ENCODE results near the gene TSC22D4. TPM values are rescaled to one million over a fixed set of nuclear protein-coding genes. Genes with fewer than 3 reads are reported as not detected.

TSC22D4 gene
- total RNA-seq, 1 experiment from 2014 or later, result 71.0 TPM

- POLR2A ChIA-PET (ENCODE audit: low non-redundant PET), result no interaction called here
- CTCF ChIA-PET, result interaction anchor here (0.6 to 1.4 kb wide), 9 partner anchors 10 to 472 kb away, joined by 3 to 24 read pairs (median 5); partner anchors contain the start of genes FBXO24 and LRCH4
These were observed 13.7 kb downstream of the TSC22D4 start for GRCh38 chr7:100465299-100465698.

GRCh38 chr7:100464791-100465190, 14.2 kb downstream of the TSC22D4 start:
- DNase-seq (ENCODE audit: low spot score), result no peak

More at GRCh38 chr7:100465299-100465698, 13.7 kb downstream of the TSC22D4 start:
- Histone ChIP-seq H3K27ac (ENCODE audit: low read depth, low read length, poor library complexity, severe bottlenecking) (no peak overlapping the region), H3K4me3 (ENCODE audit: low read depth, low read length, poor library complexity, severe bottlenecking) (no peak overlapping the region), H3K4me1 (ENCODE audit: insufficient read depth, low read length, poor library complexity, severe bottlenecking) (peaks cover 11% of the 10 kb centered on the region), H3K9me3 (ENCODE audit: low read depth, low read length, poor library complexity, severe bottlenecking) (no peaks in the 10 kb centered on the region), H3K36me3 (ENCODE audit: insufficient read depth, low read length, poor library complexity, severe bottlenecking) (peaks cover 6% of the 10 kb centered on the region), H3K27me3 (replicated peaks; ENCODE audit: insufficient read depth, low read depth, low read length, poor library complexity) (no peaks in the 10 kb centered on the region)
- no peak for DNase-seq (ENCODE audit: low spot score)
- BruUV-seq (replicated peaks), result no TSS peak
- intact Hi-C loops (cut with micrococcal nuclease; ENCODE audit: unreplicated experiment), result no loop called here
- TF ChIP-seq EZH2 (IDR thresholded peaks at IDR 0.05; ENCODE audit: borderline replicate concordance, low read depth, low read length, poor library complexity, severe bottlenecking), result no peak
- no peak for TF ChIP-seq CTCF (conservative IDR thresholded peaks at IDR 0.05; ENCODE audit: low read depth, low read length)

GRCh38 chr7:100464210-100464660, 14.8 kb downstream of the TSC22D4 start, which contains the start of gene SPACDR:
SPACDR (minus strand) TSS chr7:100464260; CDS start chr7:100464025, 235 bp downstream.
- no peak for DNase-seq (ENCODE audit: low spot score)
- Histone ChIP-seq H3K4me3 (ENCODE audit: low read depth, low read length, poor library complexity, severe bottlenecking) (no peak within 1 kb of the TSS), H3K27ac (ENCODE audit: low read depth, low read length, poor library complexity, severe bottlenecking) (no peak within 1 kb of the TSS), H3K9me3 (ENCODE audit: low read depth, low read length, poor library complexity, severe bottlenecking) (no peaks in the 10 kb centered on the region), H3K27me3 (replicated peaks; ENCODE audit: insufficient read depth, low read depth, low read length, poor library complexity) (no peaks in the 10 kb centered on the region), H3K36me3 (ENCODE audit: insufficient read depth, low read length, poor library complexity, severe bottlenecking) (peaks cover 6% of the 10 kb centered on the region), H3K4me1 (ENCODE audit: insufficient read depth, low read length, poor library complexity, severe bottlenecking) (peaks cover 8% of the 10 kb centered on the region)
- TF ChIP-seq EZH2 (IDR thresholded peaks at IDR 0.05; ENCODE audit: borderline replicate concordance, low read depth, low read length, poor library complexity, severe bottlenecking) (no peak), CTCF (conservative IDR thresholded peaks at IDR 0.05; ENCODE audit: low read depth, low read length) (no peak)
- POLR2A ChIA-PET (ENCODE audit: low non-redundant PET), result no interaction called here
- CTCF ChIA-PET, result no interaction called here
- BruUV-seq (replicated peaks), result no TSS peak
- intact Hi-C loops (cut with micrococcal nuclease; ENCODE audit: unreplicated experiment), result no loop called here

More at GRCh38 chr7:100464791-100465190, 14.2 kb downstream of the TSC22D4 start:
- no peak overlapping the region for H3K4me3 ChIP-seq (ENCODE audit: low read depth, low read length, poor library complexity, severe bottlenecking)
- intact Hi-C loops (cut with micrococcal nuclease; ENCODE audit: unreplicated experiment), result no loop called here
- H3K4me1 ChIP-seq (ENCODE audit: insufficient read depth, low read length, poor library complexity, severe bottlenecking), result peaks cover 11% of the 10 kb centered on the region
- no peak overlapping the region for H3K27ac ChIP-seq (ENCODE audit: low read depth, low read length, poor library complexity, severe bottlenecking)
- BruUV-seq (replicated peaks), result no TSS peak
- TF ChIP-seq EZH2 (IDR thresholded peaks at IDR 0.05; ENCODE audit: borderline replicate concordance, low read depth, low read length, poor library complexity, severe bottlenecking), result no peak
- no peak for TF ChIP-seq CTCF (conservative IDR thresholded peaks at IDR 0.05; ENCODE audit: low read depth, low read length)
- POLR2A ChIA-PET (ENCODE audit: low non-redundant PET), result no interaction called here
- H3K9me3 ChIP-seq (ENCODE audit: low read depth, low read length, poor library complexity, severe bottlenecking), result no peaks in the 10 kb centered on the region
- peaks cover 6% of the 10 kb centered on the region for H3K36me3 ChIP-seq (ENCODE audit: insufficient read depth, low read length, poor library complexity, severe bottlenecking)
- CTCF ChIA-PET, result interaction anchor here (0.6 kb wide), 1 partner anchor 472 kb away, joined by 8 read pairs; no protein-coding TSS in a partner anchor
- no peaks in the 10 kb centered on the region for H3K27me3 ChIP-seq (replicated peaks; ENCODE audit: insufficient read depth, low read depth, low read length, poor library complexity)

Data from A673 (cell line).